Measurements from ENCODE around the gene SNORC.

DNA sequence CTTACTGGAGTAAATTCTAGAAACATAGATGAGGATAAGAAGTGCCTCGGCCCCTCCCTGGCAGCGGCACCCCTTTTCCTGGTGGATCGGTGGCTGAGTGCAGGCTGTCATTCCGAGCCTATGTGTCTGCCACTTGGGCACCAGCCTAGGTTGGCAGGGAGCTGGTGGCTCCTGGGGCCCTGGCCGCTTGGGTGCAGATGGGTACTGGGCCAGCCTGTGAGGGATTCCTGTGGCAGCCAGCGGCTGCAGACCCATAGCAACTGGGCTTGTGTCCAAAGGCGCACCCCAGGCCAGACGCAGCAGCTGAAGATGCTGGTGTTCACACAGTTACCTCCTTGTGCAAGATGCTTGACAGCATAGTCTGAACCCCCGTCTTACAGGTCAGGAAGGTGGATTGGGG lies 2.8 kb downstream of the SNORC start:
- no peak for TF ChIP-seq CTCF (IDR thresholded peaks at IDR 0.05)
- TF ChIP-seq POLR2AphosphoS5 (IDR thresholded peaks at IDR 0.05; ENCODE audit: low read depth, low read length) = no peak
- no peak for TF ChIP-seq NFIC (IDR thresholded peaks at IDR 0.05; ENCODE audit: borderline replicate concordance)
